HL-60 (cell line): ENCODE results near the gene NUP210.

Experiments
- DNase-seq, 2 experiments: peaks; one replicate each; pipeline ENCODE4 v3.0.0-alpha.2; 2010 to 2020; ENCODE audit warnings: low read depth in 1 of 2, low spot score in 1 of 2
- H3K27ac ChIP-seq: fragments of 250-450 bp; sonication (Bioruptor Pico); replicated peaks from 2 replicates; pipeline ENCODE4 v1.5.1; 2020; ENCODE audit warnings: mild to moderate bottlenecking, moderate library complexity
- H3K27me3 ChIP-seq: fragments of 250-450 bp; sonication (Bioruptor Pico); 2 replicates; pipeline ENCODE4 v1.5.1; 2021; ENCODE audit warnings: mild to moderate bottlenecking, moderate library complexity; ENCODE audit not compliant: insufficient read depth, poor library complexity, severe bottlenecking
- H3K4me3 ChIP-seq: replicated peaks from 2 replicates; pipeline ENCODE4 v1.5.1; 2011; ENCODE audit warnings: mild to moderate bottlenecking, control low read depth, low read length; ENCODE audit not compliant: insufficient read depth
- GABPA ChIP-seq: IDR thresholded peaks from 2 replicates; pipeline ENCODE4 v1.6.1; 2012; ENCODE audit warnings: low read depth
- POLR2AphosphoS5 ChIP-seq: IDR thresholded peaks from 2 replicates; pipeline ENCODE4 v1.6.1; 2012; ENCODE audit warnings: low read depth
- SPI1 ChIP-seq: IDR thresholded peaks from 2 replicates; pipeline ENCODE4 v1.6.1; 2012; ENCODE audit warnings: low read depth, mild to moderate bottlenecking, borderline replicate concordance
- TF ChIP-seq, protein P1 (sequence below): IDR thresholded peaks from one replicate; pipeline ENCODE4 v1.5.1; 2011; ENCODE audit warnings: low read length, control low read depth, inconsistent platforms; ENCODE audit not compliant: insufficient read depth
- TF ChIP-seq, protein P2 (sequence below): IDR thresholded peaks from 2 replicates; pipeline ENCODE4 v1.6.1; 2012; ENCODE audit warnings: low read depth; ENCODE audit not compliant: insufficient replicate concordance

NUP210 gene

DNA sequence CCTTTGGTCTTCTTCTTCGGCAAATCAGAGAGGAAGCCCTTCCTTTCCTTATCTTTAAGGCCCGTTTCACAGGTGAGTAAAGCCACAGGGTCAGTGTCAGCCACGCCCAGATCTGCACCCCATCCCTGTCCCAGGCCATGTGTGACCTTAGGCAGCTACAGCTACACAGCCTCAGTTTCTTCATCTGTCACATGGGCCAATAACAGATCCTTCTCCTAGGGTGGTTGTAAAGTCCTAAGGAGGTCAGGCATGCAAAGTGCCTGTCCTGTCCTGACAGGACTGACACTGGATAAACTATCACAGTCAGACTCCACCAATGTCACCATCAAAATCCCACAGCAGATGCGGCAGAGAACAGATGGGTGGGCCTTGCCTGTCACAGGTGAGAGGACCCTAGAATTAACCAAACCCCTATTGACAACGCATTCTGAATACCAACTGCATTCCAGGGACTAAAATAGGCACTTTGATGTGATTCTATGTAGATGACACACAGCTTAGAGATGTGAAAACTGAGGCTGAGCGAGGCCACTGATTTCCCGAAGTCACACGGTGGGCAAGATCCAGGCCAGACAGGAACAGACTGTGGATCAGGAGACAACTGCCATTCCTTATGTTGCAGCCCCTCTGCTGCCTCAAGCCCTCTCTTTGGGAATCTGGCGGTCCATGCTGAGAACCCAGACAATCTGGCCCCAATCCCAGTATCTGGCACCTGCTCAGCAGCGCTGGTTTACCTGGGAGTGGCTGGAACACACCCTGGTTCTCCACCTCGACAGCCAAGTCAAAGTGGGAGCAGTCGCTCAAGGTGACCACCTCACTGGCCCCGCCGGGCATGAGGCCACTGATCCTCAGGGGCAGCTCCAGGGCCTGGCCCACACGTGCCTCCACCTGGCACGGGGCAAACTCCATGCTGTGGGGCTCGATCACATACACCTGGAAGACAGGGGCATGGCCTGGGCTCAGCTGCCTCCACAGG lies 48.7 kb downstream of the NUP210 start:
- DNase-seq, result no peak
- Histone ChIP-seq H3K27ac (no peak overlapping the region), H3K27me3 (no peaks in the 10 kb centered on the region), H3K4me3 (no peak overlapping the region)
- no peak for TF ChIP-seq POLR2AphosphoS5
- TF ChIP-seq SPI1, result no peak
- TF ChIP-seq, protein P1, sequence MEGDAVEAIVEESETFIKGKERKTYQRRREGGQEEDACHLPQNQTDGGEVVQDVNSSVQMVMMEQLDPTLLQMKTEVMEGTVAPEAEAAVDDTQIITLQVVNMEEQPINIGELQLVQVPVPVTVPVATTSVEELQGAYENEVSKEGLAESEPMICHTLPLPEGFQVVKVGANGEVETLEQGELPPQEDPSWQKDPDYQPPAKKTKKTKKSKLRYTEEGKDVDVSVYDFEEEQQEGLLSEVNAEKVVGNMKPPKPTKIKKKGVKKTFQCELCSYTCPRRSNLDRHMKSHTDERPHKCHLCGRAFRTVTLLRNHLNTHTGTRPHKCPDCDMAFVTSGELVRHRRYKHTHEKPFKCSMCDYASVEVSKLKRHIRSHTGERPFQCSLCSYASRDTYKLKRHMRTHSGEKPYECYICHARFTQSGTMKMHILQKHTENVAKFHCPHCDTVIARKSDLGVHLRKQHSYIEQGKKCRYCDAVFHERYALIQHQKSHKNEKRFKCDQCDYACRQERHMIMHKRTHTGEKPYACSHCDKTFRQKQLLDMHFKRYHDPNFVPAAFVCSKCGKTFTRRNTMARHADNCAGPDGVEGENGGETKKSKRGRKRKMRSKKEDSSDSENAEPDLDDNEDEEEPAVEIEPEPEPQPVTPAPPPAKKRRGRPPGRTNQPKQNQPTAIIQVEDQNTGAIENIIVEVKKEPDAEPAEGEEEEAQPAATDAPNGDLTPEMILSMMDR, result no peak
- TF ChIP-seq, protein P2, sequence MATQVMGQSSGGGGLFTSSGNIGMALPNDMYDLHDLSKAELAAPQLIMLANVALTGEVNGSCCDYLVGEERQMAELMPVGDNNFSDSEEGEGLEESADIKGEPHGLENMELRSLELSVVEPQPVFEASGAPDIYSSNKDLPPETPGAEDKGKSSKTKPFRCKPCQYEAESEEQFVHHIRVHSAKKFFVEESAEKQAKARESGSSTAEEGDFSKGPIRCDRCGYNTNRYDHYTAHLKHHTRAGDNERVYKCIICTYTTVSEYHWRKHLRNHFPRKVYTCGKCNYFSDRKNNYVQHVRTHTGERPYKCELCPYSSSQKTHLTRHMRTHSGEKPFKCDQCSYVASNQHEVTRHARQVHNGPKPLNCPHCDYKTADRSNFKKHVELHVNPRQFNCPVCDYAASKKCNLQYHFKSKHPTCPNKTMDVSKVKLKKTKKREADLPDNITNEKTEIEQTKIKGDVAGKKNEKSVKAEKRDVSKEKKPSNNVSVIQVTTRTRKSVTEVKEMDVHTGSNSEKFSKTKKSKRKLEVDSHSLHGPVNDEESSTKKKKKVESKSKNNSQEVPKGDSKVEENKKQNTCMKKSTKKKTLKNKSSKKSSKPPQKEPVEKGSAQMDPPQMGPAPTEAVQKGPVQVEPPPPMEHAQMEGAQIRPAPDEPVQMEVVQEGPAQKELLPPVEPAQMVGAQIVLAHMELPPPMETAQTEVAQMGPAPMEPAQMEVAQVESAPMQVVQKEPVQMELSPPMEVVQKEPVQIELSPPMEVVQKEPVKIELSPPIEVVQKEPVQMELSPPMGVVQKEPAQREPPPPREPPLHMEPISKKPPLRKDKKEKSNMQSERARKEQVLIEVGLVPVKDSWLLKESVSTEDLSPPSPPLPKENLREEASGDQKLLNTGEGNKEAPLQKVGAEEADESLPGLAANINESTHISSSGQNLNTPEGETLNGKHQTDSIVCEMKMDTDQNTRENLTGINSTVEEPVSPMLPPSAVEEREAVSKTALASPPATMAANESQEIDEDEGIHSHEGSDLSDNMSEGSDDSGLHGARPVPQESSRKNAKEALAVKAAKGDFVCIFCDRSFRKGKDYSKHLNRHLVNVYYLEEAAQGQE, result no peak
- TF ChIP-seq GABPA, result no peak

DNA sequence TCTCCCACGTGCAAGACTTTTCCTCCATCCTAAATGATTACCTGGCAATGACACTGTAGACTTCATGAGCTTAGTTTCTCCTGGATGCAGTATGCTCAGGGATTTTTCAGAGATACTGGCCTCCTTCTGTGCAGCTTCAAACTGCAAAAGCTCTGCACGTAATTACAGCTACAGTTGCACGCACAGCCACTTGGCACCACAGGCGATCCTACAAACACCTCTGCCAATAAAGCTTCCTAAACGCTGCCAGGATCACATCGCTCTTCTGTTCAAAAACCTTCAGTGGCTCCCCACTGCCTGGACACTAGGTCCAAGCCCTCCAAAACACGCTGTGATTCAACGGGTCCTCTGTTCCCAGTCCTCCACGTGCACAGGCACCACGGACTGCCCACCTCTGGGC lies 49.5 kb downstream of the NUP210 start:
- DNase-seq, result no peak
- Histone ChIP-seq H3K27me3 (no peaks in the 10 kb centered on the region), H3K27ac (no peak overlapping the region), H3K4me3 (no peak overlapping the region)
- TF ChIP-seq, protein P2, result no peak
- no peak for TF ChIP-seq POLR2AphosphoS5
- TF ChIP-seq GABPA, result no peak
- TF ChIP-seq, protein P1, result no peak
- TF ChIP-seq SPI1, result no peak

GRCh38 chr3:13370055-13370454 lies 50.1 kb downstream of the NUP210 start:
- Histone ChIP-seq H3K27ac (no peak overlapping the region), H3K27me3 (no peaks in the 10 kb centered on the region), H3K4me3 (no peak overlapping the region)
- TF ChIP-seq, protein P2, result no peak
- TF ChIP-seq, protein P1, result no peak
- TF ChIP-seq GABPA, result no peak
- no peak for TF ChIP-seq POLR2AphosphoS5
- no peak for TF ChIP-seq SPI1
- DNase-seq, result no peak
